Measurements from ENCODE around the gene SETBP1.

- no peak for TF ChIP-seq CTCF (conservative IDR thresholded peaks at IDR 0.05; ENCODE audit: low read depth, low read length)
- TF ChIP-seq POLR2A (IDR thresholded peaks at IDR 0.05; ENCODE audit: low read depth, low read length), result no peak
- TF ChIP-seq CHD1 (IDR thresholded peaks at IDR 0.05; ENCODE audit: low read depth, low read length), result no peak
- no peak for TF ChIP-seq SMC3 (IDR thresholded peaks at IDR 0.05; ENCODE audit: low read depth, low read length)
- no peak for TF ChIP-seq MXI1 (IDR thresholded peaks at IDR 0.05; ENCODE audit: borderline replicate concordance, low read depth, low read length)
These were observed 79.2 kb downstream of the SETBP1 start for GRCh38 chr18:44759925-44760342.

Data from IMR-90 (cell line).